ENCODE results near the gene PPP1R17.
A peak's percentile ranks its signal among the peaks of the same experiment; 100 is the strongest.

Gene PPP1R17

DNA sequence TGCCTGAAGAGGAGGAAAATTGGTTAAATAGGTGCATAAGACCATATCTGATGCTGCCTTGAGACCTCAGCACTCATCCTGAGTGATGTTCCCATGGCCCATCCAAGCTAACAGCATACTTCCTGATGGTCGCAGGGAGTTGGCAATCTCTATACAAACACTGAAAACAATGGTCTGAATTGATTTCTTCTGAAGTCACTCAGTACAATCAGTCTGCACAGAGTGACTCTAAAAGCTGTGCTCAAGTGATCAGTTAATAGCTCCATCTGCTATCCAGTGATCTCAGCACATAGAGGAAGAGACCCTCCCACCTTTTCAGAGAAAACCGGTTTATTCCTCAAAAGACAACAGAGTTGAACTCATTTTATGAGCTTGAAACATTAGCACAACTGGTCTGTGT lies 3.9 kb downstream of the PPP1R17 start:
- H3K4me1 ChIP-seq (ENCODE audit: control insufficient read depth in 1 of 2, insufficient read depth in 2 of 2, low read length in 2 of 2) = no peaks in the 10 kb centered on the region
- no peak overlapping the region for H4K91ac ChIP-seq (ENCODE audit: low read depth, low read length)
- no peak overlapping the region for H3K14ac ChIP-seq (ENCODE audit: low read length)
- no peak overlapping the region for H2BK120ac ChIP-seq (ENCODE audit: insufficient read depth, low read length, poor library complexity)
- no peak overlapping the region for H2BK12ac ChIP-seq (ENCODE audit: low read length)
- H4K12ac ChIP-seq (ENCODE audit: low read depth, low read length) = no peak overlapping the region
- H3K27ac ChIP-seq (ENCODE audit: low read depth, low read length) = no peak overlapping the region
- no peak overlapping the region for H3K9ac ChIP-seq (ENCODE audit: low read length)
- H3K36me3 ChIP-seq (ENCODE audit: control insufficient read depth in 1 of 2, insufficient read depth in 2 of 2, low read length in 2 of 2) = no peaks in the 10 kb centered on the region
- H2BK5ac ChIP-seq (ENCODE audit: low read depth, low read length, poor library complexity) = no peak overlapping the region
- no CpG with 5 or more reads among the region's 2 CpGs for WGBS (ENCODE audit: extremely low coverage, insufficient coverage, insufficient read length)
- no peak overlapping the region for H3K4ac ChIP-seq (ENCODE audit: low read depth, low read length)
- H3K18ac ChIP-seq (ENCODE audit: low read length) = no peak overlapping the region
- no peak overlapping the region for H3K4me2 ChIP-seq (ENCODE audit: low read length)
- no peak overlapping the region for H2AK5ac ChIP-seq (ENCODE audit: low read length)
- no peaks in the 10 kb centered on the region for H3K9me3 ChIP-seq (ENCODE audit: insufficient read depth, low read depth, low read length)
- no peak for DNase-seq
- H3K79me2 ChIP-seq (ENCODE audit: control insufficient read depth, insufficient read depth, low read length, poor library complexity) = no peaks in the 10 kb centered on the region
- no peak overlapping the region for H3K4me3 ChIP-seq (ENCODE audit: low read depth, low read length)
- H3K23ac ChIP-seq (ENCODE audit: low read length) = no peak overlapping the region
- H3K79me1 ChIP-seq (ENCODE audit: low read length) = no peaks in the 10 kb centered on the region
- no peak overlapping the region for H4K8ac ChIP-seq (ENCODE audit: low read depth, low read length)
- no peak overlapping the region for H2AFZ ChIP-seq (ENCODE audit: insufficient read depth, low read length, poor library complexity)
- H3K27me3 ChIP-seq (ENCODE audit: insufficient read depth, low read length) = no peaks in the 10 kb centered on the region

DNA sequence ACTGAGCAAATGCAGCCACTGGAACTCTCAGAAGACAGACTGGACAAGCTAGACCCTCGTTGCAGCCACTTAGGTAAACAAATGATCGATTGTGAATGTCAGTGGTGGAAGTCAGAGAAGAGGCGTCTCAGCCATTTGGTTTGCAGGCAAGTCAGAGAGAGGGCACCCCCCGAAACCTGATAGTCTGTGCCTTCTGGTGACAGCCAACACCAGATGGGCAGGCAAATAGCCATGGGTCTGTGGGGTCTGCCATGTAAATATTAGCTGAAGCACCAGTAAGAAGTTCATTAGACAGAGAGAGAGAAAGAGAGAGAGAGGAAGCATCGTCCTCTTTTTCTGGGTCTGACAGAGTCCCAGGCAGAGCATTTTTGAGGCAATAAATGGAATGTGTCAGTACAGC lies 5.4 kb downstream of the PPP1R17 start:
- Histone ChIP-seq H3K4me3 (ENCODE audit: low read depth, low read length) (no peak overlapping the region), H3K27me3 (ENCODE audit: insufficient read depth, low read length) (no peaks in the 10 kb centered on the region), H3K36me3 (ENCODE audit: control insufficient read depth in 1 of 2, insufficient read depth in 2 of 2, low read length in 2 of 2) (no peaks in the 10 kb centered on the region), H4K8ac (ENCODE audit: low read depth, low read length) (no peak overlapping the region), H2AFZ (ENCODE audit: insufficient read depth, low read length, poor library complexity) (no peak overlapping the region), H3K79me2 (ENCODE audit: control insufficient read depth, insufficient read depth, low read length, poor library complexity) (no peaks in the 10 kb centered on the region), H3K14ac (ENCODE audit: low read length) (no peak overlapping the region), H3K18ac (ENCODE audit: low read length) (no peak overlapping the region), H3K4ac (ENCODE audit: low read depth, low read length) (no peak overlapping the region), H2BK12ac (ENCODE audit: low read length) (no peak overlapping the region), H3K79me1 (ENCODE audit: low read length) (no peaks in the 10 kb centered on the region), H2BK5ac (ENCODE audit: low read depth, low read length, poor library complexity) (no peak overlapping the region), H3K9ac (ENCODE audit: low read length) (no peak overlapping the region), H4K12ac (ENCODE audit: low read depth, low read length) (no peak overlapping the region), H4K91ac (ENCODE audit: low read depth, low read length) (no peak overlapping the region), H3K27ac (ENCODE audit: low read depth, low read length) (no peak overlapping the region), H3K4me2 (ENCODE audit: low read length) (no peak overlapping the region), H3K23ac (ENCODE audit: low read length) (no peak overlapping the region), H3K9me3 (ENCODE audit: insufficient read depth, low read depth, low read length) (no peaks in the 10 kb centered on the region), H2AK5ac (ENCODE audit: low read length) (no peak overlapping the region), H2BK120ac (ENCODE audit: insufficient read depth, low read length, poor library complexity) (no peak overlapping the region), H3K4me1 (ENCODE audit: control insufficient read depth in 1 of 2, insufficient read depth in 2 of 2, low read length in 2 of 2) (no peaks in the 10 kb centered on the region)
- no CpG with 5 or more reads among the region's 5 CpGs for WGBS (ENCODE audit: extremely low coverage, insufficient coverage, insufficient read length)
- no peak for DNase-seq

DNA sequence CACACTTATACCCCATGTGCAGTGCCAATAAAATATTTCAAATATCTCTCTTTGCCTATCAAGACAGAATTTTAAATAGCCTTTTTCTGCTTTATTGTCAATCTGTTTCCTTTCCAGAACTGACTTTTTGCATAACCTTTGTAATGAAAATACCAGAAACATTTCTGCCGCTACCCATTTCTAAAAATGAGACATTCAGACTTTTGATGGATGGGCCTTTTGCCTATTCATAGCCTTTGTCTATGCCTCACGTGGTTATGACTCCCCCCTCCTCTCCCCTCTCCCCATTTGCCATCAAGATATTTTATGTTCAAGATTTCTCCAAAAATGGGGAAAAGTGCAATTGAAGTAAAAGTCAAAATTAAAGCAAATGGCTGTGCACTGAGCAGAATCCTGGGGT lies 5.9 kb downstream of the PPP1R17 start:
- no CpG with 5 or more reads among the region's 2 CpGs for WGBS (ENCODE audit: extremely low coverage, insufficient coverage, insufficient read length)
- no peak overlapping the region for H2BK120ac ChIP-seq (ENCODE audit: insufficient read depth, low read length, poor library complexity)
- no peak overlapping the region for H2BK5ac ChIP-seq (ENCODE audit: low read depth, low read length, poor library complexity)
- H4K8ac ChIP-seq (ENCODE audit: low read depth, low read length) = no peak overlapping the region
- H3K27ac ChIP-seq (ENCODE audit: low read depth, low read length) = no peak overlapping the region
- H2AFZ ChIP-seq (ENCODE audit: insufficient read depth, low read length, poor library complexity) = no peak overlapping the region
- no peaks in the 10 kb centered on the region for H3K4me1 ChIP-seq (ENCODE audit: control insufficient read depth in 1 of 2, insufficient read depth in 2 of 2, low read length in 2 of 2)
- H3K18ac ChIP-seq (ENCODE audit: low read length) = no peak overlapping the region
- H3K4ac ChIP-seq (ENCODE audit: low read depth, low read length) = no peak overlapping the region
- no peak overlapping the region for H4K12ac ChIP-seq (ENCODE audit: low read depth, low read length)
- H3K23ac ChIP-seq (ENCODE audit: low read length) = no peak overlapping the region
- no peak overlapping the region for H3K4me3 ChIP-seq (ENCODE audit: low read depth, low read length)
- H3K27me3 ChIP-seq (ENCODE audit: insufficient read depth, low read length) = no peaks in the 10 kb centered on the region
- H2AK5ac ChIP-seq (ENCODE audit: low read length) = no peak overlapping the region
- no peaks in the 10 kb centered on the region for H3K79me2 ChIP-seq (ENCODE audit: control insufficient read depth, insufficient read depth, low read length, poor library complexity)
- no peak overlapping the region for H3K4me2 ChIP-seq (ENCODE audit: low read length)
- no peak overlapping the region for H3K14ac ChIP-seq (ENCODE audit: low read length)
- DNase-seq = no peak
- no peak overlapping the region for H3K9ac ChIP-seq (ENCODE audit: low read length)
- H2BK12ac ChIP-seq (ENCODE audit: low read length) = no peak overlapping the region
- H3K79me1 ChIP-seq (ENCODE audit: low read length) = no peaks in the 10 kb centered on the region
- H3K9me3 ChIP-seq (ENCODE audit: insufficient read depth, low read depth, low read length) = no peaks in the 10 kb centered on the region
- no peak overlapping the region for H4K91ac ChIP-seq (ENCODE audit: low read depth, low read length)
- no peaks in the 10 kb centered on the region for H3K36me3 ChIP-seq (ENCODE audit: control insufficient read depth in 1 of 2, insufficient read depth in 2 of 2, low read length in 2 of 2)

DNA sequence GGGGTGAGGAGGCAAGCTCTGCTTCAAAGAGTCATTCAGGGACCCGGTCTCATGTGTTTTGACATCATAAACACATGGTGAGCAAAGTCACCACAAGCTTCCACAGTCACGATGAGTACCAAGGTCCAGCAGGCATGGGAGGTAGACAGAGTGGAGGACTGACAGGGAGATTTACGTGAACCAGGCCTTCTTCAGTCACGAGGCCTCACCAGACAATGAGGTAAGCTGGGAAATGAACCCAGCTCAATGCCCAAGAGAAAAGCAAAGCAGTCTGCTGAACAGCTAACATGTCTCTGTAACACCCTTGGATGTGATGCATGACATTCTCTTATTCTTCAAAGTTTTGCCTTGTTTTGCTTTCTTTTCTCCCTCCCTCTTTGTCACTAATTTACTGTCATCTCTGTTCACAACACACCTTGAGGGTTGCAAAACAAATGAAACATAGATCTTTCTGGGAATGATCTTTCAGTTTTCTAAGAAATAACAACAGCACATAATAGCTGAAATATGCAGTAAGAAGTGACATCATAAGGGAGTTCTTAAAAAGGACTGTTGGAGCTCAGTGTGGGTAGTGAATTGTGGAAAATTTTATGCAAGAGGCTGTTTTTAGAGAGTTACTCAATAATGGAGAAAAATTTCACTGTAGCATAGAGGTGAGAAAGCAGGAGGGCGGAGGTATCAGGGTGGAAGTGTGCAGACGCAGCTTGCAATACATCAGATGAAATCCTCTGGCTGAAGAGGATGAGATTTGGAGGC lies 9.0 kb downstream of the PPP1R17 start:
- no peak overlapping the region for H2AK5ac ChIP-seq (ENCODE audit: low read length)
- H3K4me3 ChIP-seq (ENCODE audit: low read depth, low read length) = no peak overlapping the region
- H3K4ac ChIP-seq (ENCODE audit: low read depth, low read length) = no peak overlapping the region
- no peak overlapping the region for H2BK5ac ChIP-seq (ENCODE audit: low read depth, low read length, poor library complexity)
- no peak overlapping the region for H4K8ac ChIP-seq (ENCODE audit: low read depth, low read length)
- no peak overlapping the region for H3K4me2 ChIP-seq (ENCODE audit: low read length)
- no peak overlapping the region for H4K12ac ChIP-seq (ENCODE audit: low read depth, low read length)
- H3K23ac ChIP-seq (ENCODE audit: low read length) = no peak overlapping the region
- H2BK120ac ChIP-seq (ENCODE audit: insufficient read depth, low read length, poor library complexity) = no peak overlapping the region
- no peak overlapping the region for H3K14ac ChIP-seq (ENCODE audit: low read length)
- WGBS (ENCODE audit: extremely low coverage, insufficient coverage, insufficient read length) = no CpG with 5 or more reads among the region's 6 CpGs
- no peak overlapping the region for H3K27ac ChIP-seq (ENCODE audit: low read depth, low read length)
- no peaks in the 10 kb centered on the region for H3K79me1 ChIP-seq (ENCODE audit: low read length)
- peak; percentile 2 to 36 for DNase-seq
- H2BK12ac ChIP-seq (ENCODE audit: low read length) = no peak overlapping the region
- H3K36me3 ChIP-seq (ENCODE audit: control insufficient read depth in 1 of 2, insufficient read depth in 2 of 2, low read length in 2 of 2) = no peaks in the 10 kb centered on the region
- H3K18ac ChIP-seq (ENCODE audit: low read length) = no peak overlapping the region
- H3K27me3 ChIP-seq (ENCODE audit: insufficient read depth, low read length) = no peaks in the 10 kb centered on the region
- no peak overlapping the region for H3K9ac ChIP-seq (ENCODE audit: low read length)
- no peak overlapping the region for H4K91ac ChIP-seq (ENCODE audit: low read depth, low read length)
- H3K79me2 ChIP-seq (ENCODE audit: control insufficient read depth, insufficient read depth, low read length, poor library complexity) = no peaks in the 10 kb centered on the region
- H3K4me1 ChIP-seq (ENCODE audit: control insufficient read depth in 1 of 2, insufficient read depth in 2 of 2, low read length in 2 of 2) = no peaks in the 10 kb centered on the region
- no peaks in the 10 kb centered on the region for H3K9me3 ChIP-seq (ENCODE audit: insufficient read depth, low read depth, low read length)
- no peak overlapping the region for H2AFZ ChIP-seq (ENCODE audit: insufficient read depth, low read length, poor library complexity)
